HepG2 (cell line): ENCODE results near the gene LYSMD1. TPM values are rescaled to one million over a fixed set of nuclear protein-coding genes. Genes with fewer than 3 reads are reported as not detected.

Experiments used
- ATF3 ChIP-seq: sonication (generic); formaldehyde crosslinking; IDR thresholded peaks from 2 replicates; pipeline ENCODE4 v1.4.0; 2020; ENCODE audit warnings: missing genetic modification reagents
- BHLHE40 ChIP-seq: IDR thresholded peaks from 2 replicates; pipeline ENCODE4 v1.6.1; 2011; ENCODE audit warnings: low read length, improper control_type of control experiment
- CBX2 ChIP-seq, 2 experiments: fragments of 200-600 bp in 1 of 2; sonication (generic); formaldehyde crosslinking in 1 of 2; IDR thresholded peaks; 2 replicates each; pipeline versions ENCODE4 v1.7.0 to v1.8.1; 2018 to 2022; ENCODE audit warnings: low read depth in 2 of 2, low read length in 1 of 2, mild to moderate bottlenecking in 1 of 2, missing genetic modification reagents in 1 of 2
- KLF12 ChIP-seq: sonication (generic); formaldehyde crosslinking; IDR thresholded peaks from 2 replicates; pipeline ENCODE4 v1.4.0; 2020; ENCODE audit warnings: missing genetic modification reagents, borderline replicate concordance
- MAFF ChIP-seq: IDR thresholded peaks from 2 replicates; pipeline ENCODE4 v1.6.1; 2011; ENCODE audit warnings: low read depth, low read length, improper control_type of control experiment
- MYNN ChIP-seq: sonication (generic); formaldehyde crosslinking; IDR thresholded peaks from 2 replicates; pipeline ENCODE4 v1.4.0; 2020; ENCODE audit warnings: mild to moderate bottlenecking, low read depth, missing genetic modification reagents
- PHF8 ChIP-seq: sonication (generic); formaldehyde crosslinking; IDR thresholded peaks from 2 replicates; pipeline ENCODE4 v1.5.0; 2020; ENCODE audit warnings: missing genetic modification reagents
- SMYD3 ChIP-seq: sonication (generic); formaldehyde crosslinking; IDR thresholded peaks from 2 replicates; pipeline ENCODE4 v1.8.1; 2023; ENCODE audit warnings: mild to moderate bottlenecking, missing genetic modification reagents
- SNAPC2 ChIP-seq: sonication (generic); formaldehyde crosslinking; IDR thresholded peaks from 2 replicates; pipeline ENCODE4 v1.8.1; 2022; ENCODE audit warnings: mild to moderate bottlenecking, missing genetic modification reagents
- U2AF2 ChIP-seq: fragments of 200-400 bp; formaldehyde crosslinking; IDR thresholded peaks from 2 replicates; pipeline ENCODE4 v1.6.1; 2017; ENCODE audit warnings: low read depth, mild to moderate bottlenecking, low read length
- ZNF274 ChIP-seq: sonication (generic); formaldehyde crosslinking; IDR thresholded peaks from 2 replicates; pipeline ENCODE4 v1.5.1; 2020; ENCODE audit warnings: mild to moderate bottlenecking, missing genetic modification reagents
- ZNF441 ChIP-seq: sonication (generic); formaldehyde crosslinking; IDR thresholded peaks from 2 replicates; pipeline ENCODE4 v1.7.0; 2021; ENCODE audit warnings: missing genetic modification reagents, borderline replicate concordance
- ZNF597 ChIP-seq: sonication (generic); formaldehyde crosslinking; IDR thresholded peaks from 2 replicates; pipeline ENCODE4 v1.5.0; 2020; ENCODE audit warnings: missing genetic modification reagents
- ZNF770 ChIP-seq: sonication (generic); formaldehyde crosslinking; IDR thresholded peaks from 2 replicates; pipeline ENCODE4 v1.5.0; 2020; ENCODE audit warnings: mild to moderate bottlenecking, missing genetic modification reagents
- ZNF776 ChIP-seq: sonication (generic); formaldehyde crosslinking; IDR thresholded peaks from 2 replicates; pipeline ENCODE4 v1.4.0; 2020; ENCODE audit warnings: mild to moderate bottlenecking, missing genetic modification reagents
- polyA plus RNA-seq, 8 experiments: library from polyadenylated mRNA; depleted of rRNA in 3 of 8; stranded (reverse) in 7 of 8; unstranded in 1 of 8; fragments of >200 nt; fragmentation: Illumina TruSeq in 4 of 8; extraction: Trizol in 4 of 8; gene quantifications; 2 replicates each; pipeline versions ENCODE4 v1.2.1 to v1.2.3, GENCODE V29; 2011 to 2016; ENCODE audit warnings: low read depth in 4 of 8, missing spikeins in 1 of 8, mixed read lengths in 1 of 8; ENCODE audit not compliant: insufficient read depth in 1 of 8
- total RNA-seq, 5 experiments: library from RNA; depleted of rRNA; stranded (reverse); fragments of >200 nt; fragmentation: Illumina TruSeq; extraction: Trizol; gene quantifications; 2 replicates each; pipeline ENCODE4 v1.2.3, GENCODE V29; 2016; ENCODE audit warnings: low read depth in 1 of 5
- TF ChIP-seq, protein P1 (sequence below): IDR thresholded peaks from 2 replicates; pipeline ENCODE4 v1.6.1; 2016; ENCODE audit warnings: mild to moderate bottlenecking, missing biosample characterization, missing genetic modification reagents
- TF ChIP-seq, protein P2 (sequence below): sonication (generic); IDR thresholded peaks from 2 replicates; pipeline ENCODE4 v1.6.1; 2016; ENCODE audit warnings: low read depth, borderline replicate concordance
- TF ChIP-seq, protein P3 (sequence below): IDR thresholded peaks from 2 replicates; pipeline ENCODE4 v1.6.1; 2016; ENCODE audit warnings: missing biosample characterization, missing genetic modification reagents, low read depth
- TF ChIP-seq, protein P4 (sequence below): sonication (generic); formaldehyde crosslinking; IDR thresholded peaks from 2 replicates; pipeline ENCODE4 v1.4.0; 2020; ENCODE audit warnings: missing genetic modification reagents, borderline replicate concordance

LYSMD1 gene
- total and polyA plus RNA-seq, 2 of the 13 experiments (the other 11 are each of a cell fraction or from before 2014, with no cell fraction given) = 3.8 to 4.8 TPM

DNA sequence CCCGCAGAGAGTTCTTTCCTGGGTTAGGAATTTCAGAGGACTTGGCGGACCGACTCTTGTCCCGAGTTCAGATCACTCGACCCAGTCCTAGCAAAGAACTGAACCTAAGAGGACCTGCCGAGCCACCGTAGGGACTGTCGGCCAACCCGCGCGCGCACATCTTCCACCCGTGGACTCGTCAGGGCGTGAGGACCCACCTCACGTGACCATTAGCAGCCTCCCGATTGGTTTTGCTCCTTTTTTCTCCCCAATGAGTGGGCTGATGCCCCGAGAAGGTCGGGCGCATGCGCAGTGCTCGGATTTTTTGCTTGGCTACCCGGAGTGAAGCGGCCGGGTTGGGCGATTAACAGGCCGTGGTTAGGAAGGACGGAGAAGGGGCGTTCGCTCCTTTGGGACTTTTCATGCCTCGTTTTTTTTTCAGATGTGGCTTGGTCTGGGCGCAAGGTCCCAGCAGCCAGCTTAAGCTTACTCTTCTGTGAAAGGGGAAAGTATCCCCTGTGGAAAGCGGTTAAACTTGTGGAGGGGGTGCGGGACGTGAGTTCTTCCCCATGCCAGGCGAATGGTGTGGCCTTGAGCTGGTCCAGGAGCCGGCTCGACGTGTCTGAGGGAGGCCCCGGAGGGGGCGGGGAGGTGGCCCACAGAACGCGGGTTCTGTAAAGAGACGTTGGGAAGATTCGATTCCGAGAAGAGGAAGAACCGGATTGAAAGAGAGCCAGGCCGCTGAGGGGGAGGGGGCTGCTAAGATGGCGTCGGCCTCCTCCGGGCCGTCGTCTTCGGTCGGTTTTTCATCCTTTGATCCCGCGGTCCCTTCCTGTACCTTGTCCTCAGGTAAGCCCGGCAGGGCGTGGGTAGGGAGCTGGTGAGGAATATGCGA is 32.8 kb upstream of the LYSMD1 start, which contains the start of gene PIP5K1A (continued):
- TF ChIP-seq, protein P1, sequence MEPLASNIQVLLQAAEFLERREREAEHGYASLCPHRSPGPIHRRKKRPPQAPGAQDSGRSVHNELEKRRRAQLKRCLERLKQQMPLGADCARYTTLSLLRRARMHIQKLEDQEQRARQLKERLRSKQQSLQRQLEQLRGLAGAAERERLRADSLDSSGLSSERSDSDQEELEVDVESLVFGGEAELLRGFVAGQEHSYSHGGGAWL (CRISPR knock-in tag) = peak; percentile 74; the same call in 1 of the 2 replicates
- TF ChIP-seq SMYD3 (CRISPR knock-in tag) = no peak
- TF ChIP-seq, protein P2, sequence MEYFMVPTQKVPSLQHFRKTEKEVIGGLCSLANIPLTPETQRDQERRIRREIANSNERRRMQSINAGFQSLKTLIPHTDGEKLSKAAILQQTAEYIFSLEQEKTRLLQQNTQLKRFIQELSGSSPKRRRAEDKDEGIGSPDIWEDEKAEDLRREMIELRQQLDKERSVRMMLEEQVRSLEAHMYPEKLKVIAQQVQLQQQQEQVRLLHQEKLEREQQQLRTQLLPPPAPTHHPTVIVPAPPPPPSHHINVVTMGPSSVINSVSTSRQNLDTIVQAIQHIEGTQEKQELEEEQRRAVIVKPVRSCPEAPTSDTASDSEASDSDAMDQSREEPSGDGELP = peak; percentile 17; the same call in 1 of the 2 replicates
- TF ChIP-seq U2AF2 = no peak
- no peak for TF ChIP-seq ZNF597 (CRISPR knock-in tag)
- TF ChIP-seq MYNN (CRISPR knock-in tag) = no peak; the same call in 1 of the 2 replicates
- TF ChIP-seq MAFF = no peak
- peak; percentile 89 for TF ChIP-seq BHLHE40
- TF ChIP-seq ZNF770 = 0 out of 2 replicates have a peak, but pooled peaks have one; percentile 4
- TF ChIP-seq KLF12 = no peak
- TF ChIP-seq ZNF274 (CRISPR knock-in tag) = no peak
- TF ChIP-seq CBX2 (IDR thresholded peaks at IDR 0.05; ENCODE audit: low read depth, low read length) = no peak
- no peak for TF ChIP-seq CBX2 (CRISPR knock-in tag; IDR thresholded peaks at IDR 0.05; ENCODE audit: low read depth)
- TF ChIP-seq, protein P3, sequence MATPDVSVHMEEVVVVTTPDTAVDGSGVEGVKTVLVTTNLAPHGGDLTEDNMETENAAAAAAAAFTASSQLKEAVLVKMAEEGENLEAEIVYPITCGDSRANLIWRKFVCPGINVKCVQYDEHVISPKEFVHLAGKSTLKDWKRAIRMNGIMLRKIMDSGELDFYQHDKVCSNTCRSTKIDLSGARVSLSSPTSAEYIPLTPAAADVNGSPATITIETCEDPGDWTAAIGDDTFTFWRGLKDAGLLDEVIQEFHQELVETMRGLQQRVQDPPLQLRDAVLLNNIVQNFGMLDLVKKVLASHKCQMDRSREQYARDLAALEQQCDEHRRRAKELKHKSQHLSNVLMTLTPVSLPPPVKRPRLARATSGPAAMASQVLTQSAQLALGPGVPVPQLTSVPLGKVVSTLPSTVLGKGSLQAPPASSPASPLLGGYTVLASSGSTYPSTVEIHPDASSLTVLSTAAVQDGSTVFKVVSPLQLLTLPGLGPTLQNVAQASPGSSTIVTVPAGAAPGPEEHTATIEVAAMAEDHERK = no peak
- TF ChIP-seq ZNF441 = peak; percentile 62; the same call in 1 of the 2 replicates
- no peak for TF ChIP-seq ZNF776
- TF ChIP-seq ATF3 = no peak
- peak; percentile 79 for TF ChIP-seq PHF8 (CRISPR knock-in tag)
- 0 out of 2 replicates have a peak, but pooled peaks have one; percentile 28 for TF ChIP-seq SNAPC2
- TF ChIP-seq, protein P4, sequence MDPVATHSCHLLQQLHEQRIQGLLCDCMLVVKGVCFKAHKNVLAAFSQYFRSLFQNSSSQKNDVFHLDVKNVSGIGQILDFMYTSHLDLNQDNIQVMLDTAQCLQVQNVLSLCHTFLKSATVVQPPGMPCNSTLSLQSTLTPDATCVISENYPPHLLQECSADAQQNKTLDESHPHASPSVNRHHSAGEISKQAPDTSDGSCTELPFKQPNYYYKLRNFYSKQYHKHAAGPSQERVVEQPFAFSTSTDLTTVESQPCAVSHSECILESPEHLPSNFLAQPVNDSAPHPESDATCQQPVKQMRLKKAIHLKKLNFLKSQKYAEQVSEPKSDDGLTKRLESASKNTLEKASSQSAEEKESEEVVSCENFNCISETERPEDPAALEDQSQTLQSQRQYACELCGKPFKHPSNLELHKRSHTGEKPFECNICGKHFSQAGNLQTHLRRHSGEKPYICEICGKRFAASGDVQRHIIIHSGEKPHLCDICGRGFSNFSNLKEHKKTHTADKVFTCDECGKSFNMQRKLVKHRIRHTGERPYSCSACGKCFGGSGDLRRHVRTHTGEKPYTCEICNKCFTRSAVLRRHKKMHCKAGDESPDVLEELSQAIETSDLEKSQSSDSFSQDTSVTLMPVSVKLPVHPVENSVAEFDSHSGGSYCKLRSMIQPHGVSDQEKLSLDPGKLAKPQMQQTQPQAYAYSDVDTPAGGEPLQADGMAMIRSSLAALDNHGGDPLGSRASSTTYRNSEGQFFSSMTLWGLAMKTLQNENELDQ = no peak
